HEK293 (cell line): ENCODE measurements around the gene MT1F.

Experiments used
- CTCF ChIA-PET: fragments of 350-600 bp; formaldehyde crosslinking; extraction: SDS; loops from one replicate; lab custom pipeline; 2021; ENCODE audit warnings: antibody characterized with exemption; lab: Yijun Ruan, JAX
- POLR2A ChIA-PET: fragments of 300-600 bp; formaldehyde crosslinking; extraction: SDS; loops from one replicate; lab custom pipeline; 2020; ENCODE audit warnings: antibody characterized with exemption, inconsistent platforms; lab: Yijun Ruan, JAX
- H3K27ac ChIP-seq: fragments of 200-500 bp; sonication (Bioruptor generic); 2 replicates; pipeline ENCODE4 v1.5.1; 2014; ENCODE audit warnings: low read depth, low read length, control low read depth, inconsistent platforms; ENCODE audit errors: extremely low read depth
- H3K36me3 ChIP-seq, 2 experiments: fragments of 200-500 bp in 1 of 2; sonication (Bioruptor generic) in 1 of 2; 1 replicate in 1 of 2; 2 replicates in 1 of 2; pipeline ENCODE4 v1.5.1; 2014 to 2017; ENCODE audit warnings: inconsistent platforms in 2 of 2, low read length in 2 of 2; ENCODE audit not compliant: control insufficient read depth in 2 of 2, insufficient read depth in 1 of 2
- H3K4me1 ChIP-seq: fragments of 200-500 bp; sonication (Bioruptor generic); 2 replicates; pipeline ENCODE4 v1.5.1; 2014; ENCODE audit warnings: mild to moderate bottlenecking, low read length, inconsistent platforms; ENCODE audit not compliant: control insufficient read depth, insufficient read depth
- H3K4me3 ChIP-seq: 2 replicates; pipeline ENCODE4 v1.5.1; 2011; ENCODE audit warnings: low read depth, mild to moderate bottlenecking, control low read depth, low read length, moderate library complexity
- H3K9me3 ChIP-seq: fragments of 200-500 bp; sonication (Bioruptor generic); 2 replicates; pipeline ENCODE4 v1.5.1; 2014; ENCODE audit warnings: low read depth, low read length, inconsistent platforms; ENCODE audit not compliant: control insufficient read depth, insufficient read depth
- BCL11B ChIP-seq: fragments of 450-650 bp; formaldehyde crosslinking; IDR thresholded peaks from 2 replicates; pipeline ENCODE4 v1.5.1; 2016; ENCODE audit warnings: low read depth, missing biosample characterization, missing genetic modification characterization
- GFI1B ChIP-seq: fragments of 450-650 bp; formaldehyde crosslinking; IDR thresholded peaks from 2 replicates; pipeline ENCODE4 v1.5.1; 2016; ENCODE audit warnings: missing biosample characterization, missing genetic modification characterization
- GLI2 ChIP-seq: fragments of 450-650 bp; formaldehyde crosslinking; IDR thresholded peaks from 2 replicates; pipeline ENCODE4; 2017; ENCODE audit warnings: missing biosample characterization, missing genetic modification characterization, low read depth, borderline replicate concordance
- GLI4 ChIP-seq: fragments of 450-650 bp; formaldehyde crosslinking; IDR thresholded peaks from 2 replicates; pipeline ENCODE4 v1.5.1; 2016; ENCODE audit warnings: missing biosample characterization, missing genetic modification characterization
- HOXD13 ChIP-seq: sonication (generic); formaldehyde crosslinking; IDR thresholded peaks from 2 replicates; pipeline ENCODE4 v1.8.0; 2022; ENCODE audit warnings: missing genetic modification reagents, borderline replicate concordance
- IKZF3 ChIP-seq: fragments of 450-650 bp; IDR thresholded peaks from 2 replicates; pipeline ENCODE4 v1.5.0; 2018; ENCODE audit warnings: missing biosample characterization, mild to moderate bottlenecking, missing genetic modification characterization, moderate library complexity
- SALL2 ChIP-seq: fragments of 450-650 bp; formaldehyde crosslinking; IDR thresholded peaks from 2 replicates; pipeline ENCODE4 v1.5.0; 2017; ENCODE audit warnings: missing biosample characterization, mild to moderate bottlenecking, missing genetic modification characterization, borderline replicate concordance
- SCRT2 ChIP-seq: fragments of 450-650 bp; formaldehyde crosslinking; IDR thresholded peaks from 2 replicates; pipeline ENCODE4 v1.5.1; 2016; ENCODE audit warnings: missing biosample characterization, missing genetic modification characterization
- SETDB1 ChIP-seq: IDR thresholded peaks from one replicate; pipeline ENCODE4 v1.6.1; 2017; ENCODE audit warnings: mild to moderate bottlenecking, low read length, moderate library complexity, mixed read lengths; ENCODE audit not compliant: insufficient read length
- SP3 ChIP-seq: fragments of 450-650 bp; formaldehyde crosslinking; IDR thresholded peaks from 2 replicates; pipeline ENCODE4 v1.5.1; 2016; ENCODE audit warnings: missing biosample characterization, missing genetic modification characterization
- WT1 ChIP-seq: fragments of 450-650 bp; formaldehyde crosslinking; IDR thresholded peaks from 2 replicates; pipeline ENCODE4 v1.5.1; 2016; ENCODE audit warnings: missing biosample characterization, missing genetic modification characterization
- ZFP3 ChIP-seq: fragments of 450-650 bp; formaldehyde crosslinking; IDR thresholded peaks from 2 replicates; pipeline ENCODE4 v1.5.1; 2016; ENCODE audit warnings: low read depth, missing biosample characterization, missing genetic modification characterization
- ZIC2 ChIP-seq: fragments of 450-650 bp; formaldehyde crosslinking; IDR thresholded peaks from 2 replicates; pipeline ENCODE4 v1.5.1; 2016; ENCODE audit warnings: missing biosample characterization, missing genetic modification characterization
- ZNF10 ChIP-seq: fragments of 450-650 bp; formaldehyde crosslinking; IDR thresholded peaks from 2 replicates; pipeline ENCODE4 v1.5.1; 2017; ENCODE audit warnings: missing biosample characterization, missing genetic modification characterization
- ZNF114 ChIP-seq: fragments of 450-650 bp; formaldehyde crosslinking; IDR thresholded peaks from 2 replicates; pipeline ENCODE4 v1.5.0; 2017; ENCODE audit warnings: missing biosample characterization, missing genetic modification characterization
- ZNF211 ChIP-seq: fragments of 450-650 bp; formaldehyde crosslinking; IDR thresholded peaks from 2 replicates; pipeline ENCODE4 v1.5.1; 2016; ENCODE audit warnings: low read depth, missing biosample characterization, missing genetic modification characterization
- ZNF214 ChIP-seq: fragments of 450-650 bp; formaldehyde crosslinking; IDR thresholded peaks from 2 replicates; pipeline ENCODE4 v1.5.1; 2017; ENCODE audit warnings: missing biosample characterization, mild to moderate bottlenecking, missing genetic modification characterization, borderline replicate concordance
- ZNF221 ChIP-seq: fragments of 450-650 bp; formaldehyde crosslinking; IDR thresholded peaks from 2 replicates; pipeline ENCODE4 v1.5.1; 2017; ENCODE audit warnings: missing biosample characterization, missing genetic modification characterization, borderline replicate concordance
- ZNF335 ChIP-seq: fragments of 450-650 bp; formaldehyde crosslinking; conservative IDR thresholded peaks from 2 replicates; pipeline ENCODE4 v1.5.1; 2016; ENCODE audit warnings: missing biosample characterization, missing genetic modification characterization
- ZNF354C ChIP-seq: fragments of 450-650 bp; formaldehyde crosslinking; IDR thresholded peaks from 2 replicates; pipeline ENCODE4 v1.5.1; 2016; ENCODE audit warnings: missing biosample characterization, missing genetic modification characterization, low read depth, borderline replicate concordance
- ZNF404 ChIP-seq: fragments of 450-650 bp; formaldehyde crosslinking; IDR thresholded peaks from 2 replicates; pipeline ENCODE4 v1.5.1; 2017; ENCODE audit warnings: missing biosample characterization, missing genetic modification characterization
- ZNF416 ChIP-seq: fragments of 450-650 bp; formaldehyde crosslinking; IDR thresholded peaks from 2 replicates; pipeline ENCODE4 v1.5.1; 2016; ENCODE audit warnings: missing biosample characterization, missing genetic modification characterization
- ZNF510 ChIP-seq: fragments of 450-650 bp; formaldehyde crosslinking; IDR thresholded peaks from 2 replicates; pipeline ENCODE4 v1.5.1; 2018; ENCODE audit warnings: mild to moderate bottlenecking, missing genetic modification characterization, missing biosample characterization; ENCODE audit not compliant: insufficient replicate concordance
- ZNF521 ChIP-seq: fragments of 450-650 bp; formaldehyde crosslinking; IDR thresholded peaks from 2 replicates; pipeline ENCODE4 v1.5.1; 2017; ENCODE audit warnings: missing biosample characterization, mild to moderate bottlenecking, missing genetic modification characterization
- ZNF654 ChIP-seq: fragments of 450-650 bp; formaldehyde crosslinking; IDR thresholded peaks from 2 replicates; pipeline ENCODE4 v1.5.1; 2016; ENCODE audit warnings: low read depth, missing biosample characterization, missing genetic modification characterization
- ZNF664 ChIP-seq: fragments of 450-650 bp; formaldehyde crosslinking; IDR thresholded peaks from 2 replicates; pipeline ENCODE4 v1.5.1; 2016; ENCODE audit warnings: missing biosample characterization, missing genetic modification characterization
- ZNF677 ChIP-seq: fragments of 450-650 bp; IDR thresholded peaks from 2 replicates; pipeline ENCODE4 v1.5.0; 2018; ENCODE audit warnings: missing biosample characterization, mild to moderate bottlenecking, missing genetic modification characterization, moderate library complexity
- ZSCAN23 ChIP-seq: fragments of 450-650 bp; formaldehyde crosslinking; IDR thresholded peaks from 2 replicates; pipeline ENCODE4 v1.5.1; 2016; ENCODE audit warnings: missing biosample characterization, missing genetic modification characterization
- TF ChIP-seq, protein P1 (sequence below): fragments of 450-650 bp; formaldehyde crosslinking; IDR thresholded peaks from 2 replicates; pipeline ENCODE4 v1.5.1; 2017; ENCODE audit warnings: missing biosample characterization, mild to moderate bottlenecking, missing genetic modification characterization, moderate library complexity
- TF ChIP-seq, protein P2 (sequence below): fragments of 450-650 bp; formaldehyde crosslinking; IDR thresholded peaks from 2 replicates; pipeline ENCODE4 v1.5.1; 2016; ENCODE audit warnings: missing biosample characterization, missing genetic modification characterization
- TF ChIP-seq, protein P3 (sequence below): fragments of 450-650 bp; formaldehyde crosslinking; IDR thresholded peaks from 2 replicates; pipeline ENCODE4 v1.5.0; 2017; ENCODE audit warnings: missing biosample characterization, missing genetic modification characterization, borderline replicate concordance

MT1F gene

DNA sequence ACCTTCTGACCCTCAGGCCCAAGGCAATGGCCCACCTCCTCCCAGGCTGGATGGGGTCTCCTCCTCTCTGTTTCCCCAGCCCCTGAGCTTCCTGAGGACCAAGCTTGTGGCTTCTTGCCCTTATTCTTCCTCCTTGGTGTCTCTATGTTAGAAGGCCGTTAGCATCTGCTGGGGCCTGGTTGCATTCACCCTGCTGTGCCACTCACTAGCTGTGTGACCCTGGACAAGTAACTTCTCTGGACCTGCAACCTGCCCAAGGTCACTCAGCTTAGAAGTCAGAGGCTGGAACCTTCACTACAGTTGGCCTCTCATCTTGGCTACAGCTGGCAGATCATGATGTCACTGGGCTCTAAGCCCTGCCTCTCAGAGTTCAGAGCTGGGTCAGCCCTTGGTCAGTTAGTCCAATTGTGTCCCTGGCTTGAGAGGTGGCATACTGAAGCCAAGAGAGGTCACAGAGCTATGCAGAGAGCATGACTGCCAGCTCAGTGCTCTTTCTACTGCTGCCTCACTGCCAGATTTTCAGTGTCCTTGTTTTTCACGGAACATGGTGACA, 46.4 kb upstream of the MT1F start (continued):
- TF ChIP-seq SP3 (tag by site-specific recombination) (no peak), IKZF3 (tag by site-specific recombination) (no peak), ZNF114 (tag by site-specific recombination) (no peak)
- TF ChIP-seq, protein P1, sequence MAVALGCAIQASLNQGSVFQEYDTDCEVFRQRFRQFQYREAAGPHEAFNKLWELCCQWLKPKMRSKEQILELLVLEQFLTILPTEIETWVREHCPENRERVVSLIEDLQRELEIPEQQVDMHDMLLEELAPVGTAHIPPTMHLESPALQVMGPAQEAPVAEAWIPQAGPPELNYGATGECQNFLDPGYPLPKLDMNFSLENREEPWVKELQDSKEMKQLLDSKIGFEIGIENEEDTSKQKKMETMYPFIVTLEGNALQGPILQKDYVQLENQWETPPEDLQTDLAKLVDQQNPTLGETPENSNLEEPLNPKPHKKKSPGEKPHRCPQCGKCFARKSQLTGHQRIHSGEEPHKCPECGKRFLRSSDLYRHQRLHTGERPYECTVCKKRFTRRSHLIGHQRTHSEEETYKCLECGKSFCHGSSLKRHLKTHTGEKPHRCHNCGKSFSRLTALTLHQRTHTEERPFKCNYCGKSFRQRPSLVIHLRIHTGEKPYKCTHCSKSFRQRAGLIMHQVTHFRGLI (tag by site-specific recombination), result no peak

DNA sequence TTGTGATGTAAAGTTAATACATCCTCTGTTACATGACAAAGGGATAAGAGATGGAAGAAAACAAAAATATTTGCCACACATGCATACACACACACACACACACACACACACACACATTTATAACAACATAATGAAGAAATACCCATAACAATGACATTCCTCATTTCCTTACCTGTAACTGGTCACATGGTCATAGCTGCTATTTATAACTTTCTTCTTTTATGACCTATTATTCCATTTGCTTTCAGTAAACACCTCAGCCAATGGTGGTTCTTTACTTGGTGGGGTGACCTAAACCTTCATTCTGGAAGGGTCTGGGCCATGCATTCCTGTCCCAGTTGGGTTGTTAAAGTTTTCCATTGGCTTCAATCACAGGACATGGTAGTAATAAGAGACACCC, 44.1 kb upstream of the MT1F start:
- Histone ChIP-seq H3K27ac (no peak overlapping the region), H3K4me3 (no peak overlapping the region), H3K4me1 (peaks cover 3% of the 10 kb centered on the region; the same call in 1 of the 2 replicates), H3K9me3 (no peaks in the 10 kb centered on the region)
- CTCF ChIA-PET, result no interaction called here
- POLR2A ChIA-PET, result interaction anchor here (0.8 kb wide), 1 partner anchor 62 kb away, joined by 3 read pairs; no protein-coding TSS in a partner anchor
- TF ChIP-seq ZSCAN23 (tag by site-specific recombination) (no peak), WT1 (no peak), SETDB1 (no peak), ZNF221 (tag by site-specific recombination) (no peak), ZNF416 (tag by site-specific recombination) (no peak), ZNF654 (no peak), BCL11B (tag by site-specific recombination) (no peak)
- TF ChIP-seq, all 188 proteins: peak for 0
- no peaks in the 10 kb centered on the region for H3K36me3 ChIP-seq

DNA sequence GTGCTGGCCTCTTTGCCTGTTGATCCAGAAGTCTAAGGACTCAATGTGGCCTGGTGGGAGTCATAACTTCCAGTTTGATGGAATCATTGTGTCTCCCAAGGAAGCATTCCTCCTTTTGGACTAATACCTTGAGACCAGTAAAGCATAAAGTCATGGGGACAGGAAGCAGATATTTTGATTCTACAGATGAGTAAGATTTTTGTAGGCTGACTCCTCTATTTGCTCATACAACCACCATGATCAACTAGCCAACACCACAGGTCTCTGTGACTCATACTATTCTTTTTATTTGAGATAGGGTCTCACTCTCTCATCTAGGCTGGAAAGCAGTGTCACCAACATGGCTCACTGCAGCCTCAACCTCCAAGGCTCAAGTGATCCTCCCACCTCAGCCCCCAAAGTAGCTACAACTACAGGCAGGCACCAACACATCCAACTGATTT, 43.2 kb upstream of the MT1F start:
- H3K36me3 ChIP-seq, result no peaks in the 10 kb centered on the region
- H3K4me3 ChIP-seq, result no peak overlapping the region
- CTCF ChIA-PET, result no interaction called here
- no peaks in the 10 kb centered on the region for H3K9me3 ChIP-seq
- H3K4me1 ChIP-seq, result peaks cover 3% of the 10 kb centered on the region; the same call in 1 of the 2 replicates
- H3K27ac ChIP-seq, result no peak overlapping the region
- TF ChIP-seq, protein P2, sequence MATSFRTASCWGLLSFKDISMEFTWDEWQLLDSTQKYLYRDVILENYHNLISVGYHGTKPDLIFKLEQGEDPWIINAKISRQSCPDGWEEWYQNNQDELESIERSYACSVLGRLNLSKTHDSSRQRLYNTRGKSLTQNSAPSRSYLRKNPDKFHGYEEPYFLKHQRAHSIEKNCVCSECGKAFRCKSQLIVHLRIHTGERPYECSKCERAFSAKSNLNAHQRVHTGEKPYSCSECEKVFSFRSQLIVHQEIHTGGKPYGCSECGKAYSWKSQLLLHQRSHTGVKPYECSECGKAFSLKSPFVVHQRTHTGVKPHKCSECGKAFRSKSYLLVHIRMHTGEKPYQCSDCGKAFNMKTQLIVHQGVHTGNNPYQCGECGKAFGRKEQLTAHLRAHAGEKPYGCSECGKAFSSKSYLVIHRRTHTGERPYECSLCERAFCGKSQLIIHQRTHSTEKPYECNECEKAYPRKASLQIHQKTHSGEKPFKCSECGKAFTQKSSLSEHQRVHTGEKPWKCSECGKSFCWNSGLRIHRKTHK (tag by site-specific recombination), result no peak
- no peak for TF ChIP-seq ZNF335 (tag by site-specific recombination)
- TF ChIP-seq ZNF677 (tag by site-specific recombination), result no peak
- no peak for TF ChIP-seq ZNF211 (tag by site-specific recombination)
- no peak for TF ChIP-seq GFI1B
- no peak for TF ChIP-seq ZNF10 (tag by site-specific recombination)
- TF ChIP-seq ZIC2, result no peak
- TF ChIP-seq ZNF664 (tag by site-specific recombination), result no peak
- no peak for TF ChIP-seq ZNF214 (tag by site-specific recombination)
- no peak for TF ChIP-seq HOXD13 (CRISPR knock-in tag)
- TF ChIP-seq, protein P3, sequence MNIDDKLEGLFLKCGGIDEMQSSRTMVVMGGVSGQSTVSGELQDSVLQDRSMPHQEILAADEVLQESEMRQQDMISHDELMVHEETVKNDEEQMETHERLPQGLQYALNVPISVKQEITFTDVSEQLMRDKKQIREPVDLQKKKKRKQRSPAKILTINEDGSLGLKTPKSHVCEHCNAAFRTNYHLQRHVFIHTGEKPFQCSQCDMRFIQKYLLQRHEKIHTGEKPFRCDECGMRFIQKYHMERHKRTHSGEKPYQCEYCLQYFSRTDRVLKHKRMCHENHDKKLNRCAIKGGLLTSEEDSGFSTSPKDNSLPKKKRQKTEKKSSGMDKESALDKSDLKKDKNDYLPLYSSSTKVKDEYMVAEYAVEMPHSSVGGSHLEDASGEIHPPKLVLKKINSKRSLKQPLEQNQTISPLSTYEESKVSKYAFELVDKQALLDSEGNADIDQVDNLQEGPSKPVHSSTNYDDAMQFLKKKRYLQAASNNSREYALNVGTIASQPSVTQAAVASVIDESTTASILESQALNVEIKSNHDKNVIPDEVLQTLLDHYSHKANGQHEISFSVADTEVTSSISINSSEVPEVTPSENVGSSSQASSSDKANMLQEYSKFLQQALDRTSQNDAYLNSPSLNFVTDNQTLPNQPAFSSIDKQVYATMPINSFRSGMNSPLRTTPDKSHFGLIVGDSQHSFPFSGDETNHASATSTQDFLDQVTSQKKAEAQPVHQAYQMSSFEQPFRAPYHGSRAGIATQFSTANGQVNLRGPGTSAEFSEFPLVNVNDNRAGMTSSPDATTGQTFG (tag by site-specific recombination), result no peak
- no peak for TF ChIP-seq SALL2 (tag by site-specific recombination)
- no peak for TF ChIP-seq SCRT2 (tag by site-specific recombination)
- TF ChIP-seq ZNF521 (tag by site-specific recombination), result no peak
- TF ChIP-seq GLI4, result no peak
- no peak for TF ChIP-seq GLI2
- no peak for TF ChIP-seq ZNF510 (tag by site-specific recombination)
- TF ChIP-seq ZNF354C (tag by site-specific recombination), result no peak
- TF ChIP-seq ZNF404 (tag by site-specific recombination), result no peak
- no peak for TF ChIP-seq ZFP3
- TF ChIP-seq, all 188 proteins: peak for 0
- POLR2A ChIA-PET, result interaction anchor here (0.8 kb wide), 1 partner anchor 61 kb away, joined by 3 read pairs; no protein-coding TSS in a partner anchor
